Stimulated activated CD4-positive, alpha-beta T cell treated with anti-CD3 and anti-CD28 coated beads, Interleukin-12 subunit alpha, Interleukin-12 subunit beta, amount 100 ng/mL, for 48 hours (primary cell): ENCODE measurements around the gene COL15A1.

Experiments
- DNase-seq, 3 donors: peaks; one replicate each; pipeline ENCODE4 v3.0.0-alpha.2; 2020; ENCODE audit warnings: low read depth in 2 of 3, low spot score in 1 of 3

The COL15A1 gene

DNA sequence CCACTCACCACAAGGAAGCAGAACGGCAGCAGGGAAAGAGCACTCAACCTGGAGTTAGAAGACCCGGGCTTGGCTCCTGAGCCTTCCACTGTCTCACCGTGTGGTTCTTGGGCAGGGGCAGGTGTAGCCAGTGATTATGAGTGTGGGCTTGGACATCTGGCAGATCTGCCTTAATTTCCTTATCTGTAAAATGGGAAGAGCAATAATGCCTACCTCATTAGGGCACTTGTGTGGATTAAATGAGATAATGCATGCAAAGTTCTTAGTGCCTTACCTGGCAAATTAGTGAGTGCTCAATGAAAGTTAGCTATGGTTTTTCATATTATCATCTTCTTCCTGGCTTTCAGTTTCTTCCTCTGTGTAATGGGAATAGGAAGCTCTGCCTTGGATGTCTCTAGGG, 28.1 kb upstream of the COL15A1 start:
- no peak for DNase-seq

DNA sequence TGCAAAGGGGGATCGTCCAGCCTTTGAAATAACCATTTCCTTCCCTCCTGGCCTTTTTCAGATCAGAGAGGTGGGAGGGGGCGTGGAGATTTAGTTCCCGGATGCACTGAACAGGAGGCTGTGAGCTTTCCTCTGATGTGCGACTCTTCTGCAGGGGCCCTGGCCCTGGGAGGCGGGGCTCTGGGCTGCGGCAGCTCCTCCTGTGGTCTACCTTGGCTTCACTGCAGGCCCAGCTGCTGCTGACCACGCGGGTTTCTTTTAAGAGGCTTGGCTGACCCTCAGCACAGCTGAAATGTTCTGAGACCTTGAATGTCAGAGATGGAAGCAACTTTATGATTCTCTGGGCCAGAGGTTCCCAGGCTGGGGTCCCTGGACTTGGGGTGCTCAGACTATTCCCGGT, 27.0 kb upstream of the COL15A1 start:
- DNase-seq = no peak

DNA sequence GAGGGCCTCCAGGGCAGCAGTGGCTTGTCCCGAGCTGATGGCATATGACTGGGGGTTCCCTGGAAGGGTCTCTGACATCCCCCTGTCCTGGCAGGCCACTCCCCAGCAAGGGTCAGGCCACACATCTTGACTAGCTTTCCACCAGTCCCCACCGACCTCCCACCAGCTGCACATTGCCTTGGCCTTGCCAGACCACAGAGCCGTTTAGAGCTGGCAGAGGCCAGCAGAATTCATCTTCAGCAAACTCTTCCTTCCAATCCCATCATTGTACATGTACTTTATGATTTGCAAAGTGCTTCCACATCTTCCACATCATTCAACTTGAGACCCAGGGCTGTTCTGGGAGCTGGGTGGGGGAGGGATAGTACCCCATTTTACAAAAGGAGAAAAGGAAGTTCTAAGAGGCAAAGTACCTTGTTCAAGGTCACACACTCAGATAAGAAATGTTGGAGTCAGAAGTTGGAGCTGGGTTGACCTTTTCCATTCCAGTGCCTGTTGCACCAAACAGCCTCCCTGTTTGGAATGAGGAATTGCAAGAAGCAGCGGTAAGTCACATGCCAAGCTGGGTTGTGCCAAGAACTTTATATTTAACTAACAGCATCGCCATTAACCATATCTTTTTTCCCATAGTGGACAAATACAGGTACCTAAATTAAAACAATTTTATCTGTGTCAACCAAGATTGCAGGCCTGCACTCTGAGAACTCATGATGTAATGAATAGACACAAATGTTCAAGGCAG, 25.8 kb upstream of the COL15A1 start:
- DNase-seq = no peak

DNA sequence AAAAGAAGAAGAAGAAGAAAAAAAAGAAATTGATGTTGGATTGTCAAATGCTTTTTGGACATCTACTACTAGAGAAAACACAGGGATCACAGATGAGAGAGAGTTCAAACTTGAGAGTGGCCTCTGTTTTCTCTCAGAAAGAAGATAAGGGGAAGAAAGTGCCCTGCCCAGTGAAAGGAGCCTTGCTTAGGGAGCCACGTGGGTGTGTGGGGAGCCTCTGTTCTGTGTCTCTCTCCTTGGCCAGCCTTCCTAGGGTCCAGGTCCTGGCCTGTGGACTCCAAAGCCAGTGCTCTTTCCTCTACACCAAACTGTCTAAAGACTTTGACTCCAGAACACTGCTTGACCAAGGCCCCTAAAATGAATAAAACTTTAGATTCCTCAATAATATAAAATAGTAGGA, 22.0 kb upstream of the COL15A1 start:
- DNase-seq = no peak

DNA sequence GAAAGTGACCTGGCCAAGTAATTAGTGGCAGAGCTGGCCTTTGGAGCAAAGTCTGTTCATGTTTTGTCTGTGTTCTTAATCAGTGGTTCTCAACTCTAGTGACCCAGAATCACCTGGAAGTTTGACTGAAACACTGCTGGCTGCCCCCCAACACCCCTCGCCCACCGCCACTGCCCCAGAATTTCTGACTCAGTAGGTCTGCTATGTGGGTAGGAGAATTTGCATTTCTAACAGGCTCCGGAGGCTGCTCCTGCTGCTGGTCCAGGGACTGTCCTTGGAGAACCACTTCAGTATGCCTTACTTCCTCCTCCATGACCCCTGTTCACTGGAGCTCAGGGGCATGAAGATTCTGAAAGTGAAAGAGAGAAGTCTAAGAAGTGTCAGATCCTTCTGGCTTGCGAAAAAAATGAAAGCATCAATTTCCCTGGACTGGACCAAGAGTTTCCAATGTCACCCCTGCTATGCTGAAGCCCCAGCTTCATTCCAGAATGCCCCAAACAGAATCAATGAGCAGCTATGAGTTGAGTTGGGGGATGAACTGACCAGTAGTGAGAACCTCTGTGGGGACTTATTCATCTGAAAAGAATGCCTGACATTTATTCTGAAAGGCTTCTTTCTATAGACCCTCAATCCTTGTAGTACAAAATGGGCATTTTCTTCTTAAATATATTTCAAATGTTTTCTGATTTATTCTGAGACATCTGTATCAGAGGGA, 20.8 kb upstream of the COL15A1 start:
- DNase-seq = no peak

DNA sequence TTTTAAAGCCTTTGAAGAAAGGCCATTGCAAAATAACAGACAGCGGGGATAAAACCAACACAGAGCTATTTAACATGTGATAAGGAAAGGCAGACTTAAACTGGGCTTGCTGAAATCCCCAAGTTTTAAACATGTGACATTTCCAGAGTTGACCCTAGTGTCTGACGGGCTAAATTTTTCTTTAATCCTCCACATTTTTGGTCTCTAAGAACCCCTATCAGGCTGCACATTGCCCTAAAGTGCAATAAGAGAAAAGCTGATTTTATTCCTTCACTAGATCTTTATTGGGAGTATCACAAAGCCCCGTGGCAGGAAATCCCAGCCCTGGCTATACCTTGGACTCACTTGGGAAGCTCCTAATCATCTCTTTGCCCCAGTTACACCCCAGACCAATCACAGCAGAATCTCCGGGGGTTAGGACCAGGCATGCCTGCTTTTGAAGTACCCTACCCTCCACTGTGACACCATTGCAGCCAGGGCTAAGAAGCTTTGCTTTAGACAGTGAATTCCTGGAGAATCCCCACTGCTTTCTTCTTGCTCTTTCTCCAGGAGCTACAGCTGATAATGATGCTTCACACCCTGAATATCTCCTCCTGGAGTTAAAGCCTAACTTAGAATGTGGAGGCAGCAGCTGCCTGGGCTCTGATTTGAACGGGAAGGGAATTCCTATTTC, 20.1 kb upstream of the COL15A1 start:
- DNase-seq = no peak

DNA sequence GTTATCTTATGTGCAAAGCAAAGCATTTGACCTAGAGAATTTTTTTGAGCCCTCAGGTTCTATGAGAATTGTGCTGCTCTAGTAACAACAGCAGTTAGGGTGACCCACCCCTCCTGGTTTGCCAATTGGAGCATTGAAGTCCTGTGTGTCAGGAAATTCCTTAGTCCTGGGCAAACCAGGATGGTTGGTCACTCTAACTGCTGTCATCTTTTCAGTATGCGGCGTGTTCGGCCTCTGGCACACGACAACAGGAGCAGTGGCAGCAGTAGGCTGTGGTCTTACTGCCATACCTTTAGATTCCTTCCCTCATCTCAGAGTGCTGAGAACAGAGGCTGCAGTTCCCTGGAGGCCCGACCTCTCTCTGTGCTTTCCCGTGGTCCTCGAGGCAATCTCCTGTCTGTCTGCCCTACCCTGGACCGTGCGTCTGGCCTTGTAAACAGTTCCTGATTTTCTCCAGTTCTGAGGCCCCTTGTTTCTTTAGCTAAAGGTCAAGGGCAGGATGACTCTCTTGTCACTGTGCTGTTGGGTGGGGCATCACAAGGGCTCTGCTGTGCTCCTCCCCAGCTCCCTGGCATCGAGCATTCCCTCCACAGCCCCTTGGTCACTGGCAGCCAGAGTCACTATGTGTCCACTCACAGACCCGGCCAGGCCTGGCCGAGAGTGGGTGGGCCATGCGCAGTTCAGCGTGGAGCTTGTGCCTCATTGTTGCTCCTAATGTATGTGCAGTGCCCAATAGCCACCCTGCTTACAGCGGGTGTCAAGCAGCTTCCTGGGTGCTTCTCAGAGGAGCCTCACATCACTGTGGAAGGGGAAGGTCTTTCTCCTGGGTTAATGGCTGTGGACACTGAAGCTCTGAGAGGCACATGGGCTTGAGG, 18.5 kb upstream of the COL15A1 start:
- no peak for DNase-seq

DNA sequence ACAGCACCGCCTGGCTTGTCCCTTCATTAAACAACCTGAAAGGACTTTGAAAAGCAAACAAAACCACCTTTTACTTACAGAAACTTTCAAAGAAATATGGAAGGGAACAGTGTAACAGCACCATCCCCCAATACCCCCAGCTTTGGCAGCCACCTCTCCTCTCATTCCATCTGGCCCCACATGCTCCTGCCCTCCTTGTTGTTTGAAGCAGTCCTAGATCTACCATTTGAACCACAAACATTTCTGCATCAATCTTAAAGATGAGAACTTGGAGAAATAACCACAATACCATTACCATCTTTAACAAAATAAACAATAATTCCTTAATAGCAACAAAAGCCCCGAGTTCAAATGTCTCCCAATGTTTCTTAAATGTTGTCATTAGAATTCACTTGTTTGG, 17.8 kb upstream of the COL15A1 start:
- no peak for DNase-seq

DNA sequence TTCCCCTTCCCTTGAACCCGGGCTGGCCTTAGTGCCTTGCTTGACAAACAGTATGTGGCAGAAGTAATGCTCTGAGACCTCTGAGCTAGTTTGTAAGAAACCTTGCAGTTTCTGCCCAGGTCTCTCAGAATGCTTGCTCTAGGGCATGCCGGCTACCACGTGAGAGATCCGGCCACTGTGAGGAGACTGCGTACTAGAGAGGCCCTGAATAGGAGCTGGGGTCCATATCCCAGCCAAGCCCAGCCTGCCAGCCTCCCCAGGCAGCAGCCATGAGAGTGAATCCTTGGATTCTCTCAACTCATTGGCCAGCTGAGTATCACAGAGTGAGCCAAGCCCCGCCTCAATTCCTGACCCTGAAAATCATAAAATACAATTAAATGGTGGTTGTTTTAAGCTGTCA, 16.0 kb upstream of the COL15A1 start:
- no peak for DNase-seq

DNA sequence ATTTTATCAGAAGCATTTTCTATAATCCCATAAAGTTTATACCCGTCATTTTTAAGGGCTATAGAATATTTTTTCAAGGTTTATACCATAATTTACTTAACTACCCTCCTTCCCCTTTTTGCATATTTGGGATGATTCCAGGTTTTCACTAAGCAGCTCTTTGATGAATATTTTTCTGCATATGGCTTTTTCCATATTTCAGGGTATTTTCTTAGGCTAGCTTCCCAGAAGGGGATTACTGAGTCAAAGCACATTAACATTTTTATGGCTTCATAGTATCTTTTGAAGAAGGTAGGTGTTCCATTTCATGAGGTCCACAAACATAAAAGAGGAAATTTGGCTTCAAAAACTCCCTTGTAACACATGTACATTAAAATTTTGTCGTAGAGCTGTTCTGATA, 14.6 kb upstream of the COL15A1 start:
- no peak for DNase-seq

DNA sequence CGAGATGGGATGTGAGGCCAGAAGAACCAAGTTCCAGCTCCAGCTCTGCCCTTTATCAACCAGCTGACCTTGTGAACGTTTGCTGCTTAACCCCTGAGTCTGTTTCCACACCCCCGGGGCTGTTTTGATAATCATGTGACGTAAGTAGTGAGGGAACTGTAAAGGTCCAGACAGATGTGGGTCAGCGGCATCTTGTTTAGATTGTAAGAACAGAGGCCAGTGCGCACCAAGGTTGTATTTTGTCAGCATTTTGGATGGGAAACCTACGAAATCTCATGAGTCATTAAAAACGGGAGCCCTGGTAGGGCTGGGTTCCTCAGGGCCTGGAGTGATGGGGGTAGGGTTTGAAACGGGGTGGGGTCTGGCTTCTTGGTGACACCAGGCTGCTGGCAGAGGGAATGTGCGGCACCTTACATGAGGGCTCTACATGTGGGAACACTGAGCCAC, 13.8 kb upstream of the COL15A1 start:
- no peak for DNase-seq

DNA sequence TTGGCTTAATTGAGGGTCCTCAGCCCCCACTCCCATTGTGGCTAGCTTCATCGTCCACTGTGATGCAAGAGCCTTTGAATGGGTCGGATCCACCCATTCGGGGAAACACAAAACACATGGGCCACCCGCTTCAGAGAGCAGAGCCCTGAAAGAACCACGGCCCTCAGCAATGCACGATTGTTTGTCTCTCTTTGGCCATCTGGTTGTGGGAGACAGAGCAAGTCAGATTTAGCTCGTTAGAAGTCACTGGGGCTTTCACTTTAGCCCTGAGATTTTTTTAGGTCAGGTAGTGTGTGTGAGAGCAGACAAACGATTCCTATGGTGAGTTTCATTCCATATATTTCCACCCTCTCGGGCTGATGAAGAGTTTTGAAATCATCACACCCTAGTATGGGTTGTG, 12.9 kb upstream of the COL15A1 start:
- DNase-seq = no peak

DNA sequence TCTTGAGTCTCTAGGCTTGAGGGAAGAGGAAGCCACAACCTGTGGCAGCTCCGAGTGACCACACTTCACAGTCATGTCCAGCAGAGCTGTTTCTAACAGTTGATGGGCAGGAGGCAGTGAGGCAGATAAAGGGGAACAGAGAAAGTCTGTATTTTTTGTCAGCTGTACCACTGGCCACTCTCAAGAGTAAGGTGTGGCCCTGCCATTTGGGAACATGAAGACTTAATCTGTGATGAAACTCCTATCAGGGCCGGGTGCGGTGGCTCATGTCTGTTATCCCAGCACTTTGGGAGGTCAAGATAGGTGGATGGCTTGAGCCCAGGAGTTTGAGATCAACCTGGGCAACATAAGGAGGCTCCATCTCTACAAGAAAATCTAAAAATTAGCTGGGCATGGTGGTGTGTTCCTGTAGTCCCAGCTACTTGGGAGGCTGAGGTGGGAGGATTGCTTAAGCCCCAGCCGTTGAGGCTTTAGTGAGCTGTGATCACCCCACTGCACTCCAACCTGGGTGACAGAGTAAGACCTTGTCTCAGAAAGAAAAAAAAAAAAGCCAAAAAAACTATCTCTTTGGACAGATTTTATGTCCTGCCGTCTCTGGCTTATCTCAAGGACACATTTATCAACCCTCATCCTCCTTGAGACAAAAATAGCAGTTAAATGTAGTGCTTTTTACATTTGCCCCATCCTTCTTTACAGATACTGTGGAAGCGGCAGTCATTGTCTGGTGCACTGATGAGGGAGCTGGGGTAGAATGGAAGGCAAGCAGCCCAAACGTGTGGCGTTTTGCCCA, 11.9 kb upstream of the COL15A1 start:
- no peak for DNase-seq

DNA sequence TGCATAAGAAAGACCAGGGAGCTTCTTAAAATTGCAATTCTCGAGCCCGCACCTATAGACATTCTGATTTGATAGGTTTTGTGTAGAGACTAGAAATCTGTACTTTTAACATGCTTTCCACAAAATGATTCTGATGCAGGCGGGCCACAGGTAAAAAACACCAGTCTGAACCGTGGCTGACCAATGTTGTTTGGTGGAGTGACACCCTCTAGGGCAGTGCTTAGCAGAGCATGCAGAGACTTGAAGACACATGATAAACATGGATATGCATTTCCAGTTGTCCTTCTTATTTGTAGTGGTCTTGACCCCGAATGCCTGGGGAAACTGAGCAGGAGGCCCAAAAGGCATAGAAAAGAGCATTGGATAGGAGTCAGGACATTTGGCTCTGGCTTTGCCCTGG, 10.5 kb upstream of the COL15A1 start:
- no peak for DNase-seq

DNA sequence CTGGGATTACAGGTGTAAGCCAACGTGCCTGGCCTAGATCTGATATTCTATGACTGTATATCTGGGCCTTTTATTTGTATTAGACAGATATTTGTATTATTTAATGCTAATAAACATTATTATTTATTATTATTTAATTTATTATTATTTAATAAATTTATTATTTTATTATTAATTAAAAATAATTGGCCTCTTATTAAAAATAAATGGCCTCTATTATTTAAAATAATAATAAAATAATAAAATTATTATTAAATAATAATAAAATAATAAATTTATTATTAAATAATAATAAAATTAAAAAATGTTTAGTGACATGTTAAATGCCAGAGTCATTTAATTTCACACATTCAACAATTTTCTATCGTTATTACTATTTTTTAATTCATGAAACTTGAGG, 9.8 kb upstream of the COL15A1 start:
- DNase-seq = no peak

DNA sequence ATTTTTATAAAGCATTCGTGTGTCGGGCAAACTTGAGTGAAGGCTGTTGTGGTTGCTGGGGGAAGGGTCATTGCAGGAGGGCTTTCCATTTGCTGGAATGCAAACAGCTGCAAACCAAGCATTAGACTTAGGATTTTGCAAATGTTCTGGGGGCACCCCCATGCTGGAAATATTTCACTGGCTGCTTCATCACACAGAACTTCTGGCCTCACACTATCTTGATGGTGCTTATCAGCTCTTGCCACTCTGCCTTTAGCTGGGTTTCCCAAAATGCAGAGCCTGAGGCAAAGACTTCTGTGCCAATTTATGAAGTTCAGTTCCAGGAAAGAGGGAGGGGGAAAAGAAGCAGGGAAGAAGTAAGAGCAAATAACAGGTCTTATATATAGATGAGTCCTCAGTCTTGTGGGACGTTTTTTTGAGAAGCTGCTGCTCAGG, 8.6 kb upstream of the COL15A1 start:
- DNase-seq = no peak

DNA sequence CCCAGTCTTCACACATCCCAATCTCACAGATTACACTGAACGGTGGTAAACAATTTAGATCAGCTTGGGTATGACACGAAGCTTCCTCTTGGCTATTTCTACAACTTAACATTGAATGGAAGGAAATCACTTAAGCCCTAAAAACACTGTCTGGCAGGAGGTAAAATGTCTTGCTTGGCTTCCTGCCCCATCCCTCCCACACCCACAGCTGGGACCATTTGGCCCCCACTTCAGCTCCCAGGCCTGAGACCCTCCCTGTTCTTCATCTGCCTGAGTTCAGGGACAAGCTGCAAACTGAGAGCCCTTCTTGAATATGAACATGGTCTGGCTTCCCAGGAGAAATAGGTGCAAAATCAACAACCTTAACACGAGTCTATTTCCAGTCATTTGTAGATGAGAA, 3.4 kb upstream of the COL15A1 start:
- no peak for DNase-seq

DNA sequence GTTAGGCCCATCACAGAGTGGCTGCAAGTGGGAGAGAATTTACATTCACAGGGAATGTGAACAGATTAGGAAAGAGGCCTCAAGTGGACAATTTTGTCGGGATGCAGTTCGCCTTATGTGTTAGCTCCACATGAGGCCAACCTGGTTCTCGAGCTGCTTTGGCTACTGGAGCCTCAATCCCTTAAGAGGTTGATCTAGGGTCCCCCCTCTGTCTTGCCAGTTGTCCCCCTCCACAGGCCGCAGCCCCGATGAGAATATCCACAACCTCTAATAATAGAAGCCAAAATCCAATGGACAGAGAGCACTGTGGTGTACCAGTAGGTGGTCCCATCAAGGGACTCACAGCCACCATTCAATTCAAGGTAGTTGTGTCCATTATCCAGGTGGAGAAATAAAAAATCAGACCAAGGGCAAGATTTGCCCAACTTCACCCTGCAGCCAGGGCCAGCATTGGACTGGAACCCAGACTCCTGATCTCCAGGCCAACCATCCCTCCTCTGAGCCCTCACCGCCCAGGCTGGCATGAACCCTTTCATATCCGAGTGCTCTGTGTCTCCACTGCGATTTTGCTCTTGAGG, 1.7 kb upstream of the COL15A1 start:
- DNase-seq = no peak

DNA sequence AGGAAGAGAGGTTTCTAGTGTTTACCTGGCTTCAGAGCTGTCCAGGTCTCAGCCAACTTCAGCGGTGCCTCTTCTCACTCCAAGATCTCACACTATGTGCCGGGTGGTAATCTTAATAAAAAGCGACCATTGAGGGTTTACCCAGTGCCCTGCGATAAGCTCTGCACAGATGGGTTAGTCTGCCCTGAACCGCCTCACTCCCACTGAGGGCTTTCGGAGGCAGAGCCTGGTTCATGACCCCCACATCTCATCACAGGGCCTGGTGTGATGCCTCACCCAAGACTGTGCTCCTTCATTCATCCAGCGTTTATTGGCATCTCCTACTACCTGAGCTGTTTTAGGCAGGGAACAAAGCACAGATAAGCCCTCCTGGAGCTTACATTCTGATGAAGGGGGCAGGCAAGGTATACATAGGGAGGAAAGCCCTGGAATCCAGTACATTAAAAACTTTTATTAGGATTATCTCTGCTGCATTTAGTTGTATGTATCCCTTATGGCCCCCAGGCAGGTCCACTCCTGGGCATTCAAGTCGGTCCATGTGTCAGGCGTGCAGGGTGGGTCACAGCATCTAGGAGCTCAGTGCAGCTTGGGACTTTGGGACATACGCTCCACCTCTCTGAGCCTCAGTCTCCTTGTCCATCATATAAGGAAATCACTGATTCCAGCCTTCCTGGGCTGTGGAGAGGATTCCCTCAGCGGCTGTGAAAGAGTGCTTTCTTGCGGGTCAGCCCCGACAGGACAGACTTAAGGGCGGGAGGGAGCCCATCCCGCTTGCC, 613 bp upstream of the COL15A1 start:
- no peak for DNase-seq
